Measurements from ENCODE around the gene ADH1B.
"Not testable (repeated sequence)": the region's sequence is repeated elsewhere in the genome, so short reads cannot be mapped to it uniquely, and the experiment has no call there.

ADH1B gene

DNA sequence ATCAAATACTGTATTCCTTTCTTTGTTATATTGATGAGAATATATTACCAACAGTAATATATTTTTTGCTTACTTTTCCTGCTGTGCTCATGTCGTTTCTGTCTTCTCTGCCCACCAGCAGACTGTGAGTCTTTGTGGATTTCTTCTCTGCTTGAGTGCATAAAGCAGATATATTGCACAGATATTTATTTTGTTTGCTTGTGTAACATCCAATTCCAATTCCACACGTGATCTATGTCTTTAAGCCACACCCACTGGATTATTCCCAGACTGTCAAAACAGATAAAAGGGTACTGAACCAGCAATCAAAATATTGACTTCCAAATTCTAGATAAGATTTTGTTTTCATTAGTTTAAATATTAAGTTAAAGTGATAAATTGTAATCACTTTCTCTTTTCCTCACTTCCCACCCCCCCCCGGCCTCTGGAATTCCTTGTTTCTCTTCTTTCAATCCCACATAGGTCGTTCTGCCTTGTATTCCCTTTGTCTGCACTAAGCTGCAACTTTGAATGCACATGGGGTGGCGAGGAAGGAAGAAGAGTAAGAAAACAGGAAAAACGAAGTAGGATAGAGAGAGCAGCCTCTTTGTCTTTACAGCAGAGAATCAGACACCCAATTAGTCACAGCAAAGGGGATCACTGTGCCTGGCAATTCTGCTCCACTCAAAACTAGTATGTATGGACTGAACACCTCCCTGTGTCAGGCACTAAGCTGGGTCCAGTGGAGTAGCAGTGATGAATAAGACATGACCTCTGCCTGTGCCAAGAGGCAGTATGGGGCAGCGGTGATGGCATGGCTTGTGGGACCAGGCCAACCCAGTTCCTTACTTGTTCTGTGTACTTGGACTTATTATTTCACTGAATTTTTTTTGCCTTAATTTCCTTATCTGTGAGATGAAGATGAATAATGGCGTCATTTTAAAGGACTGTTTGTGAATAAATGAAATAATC is at the start of gene ADH1B:
TSS of gene ADH1B (minus strand) at position 161 of the 951 bp plus-strand sequence. CDS start at position 91, 70 bp downstream.
- FAIRE-seq = no peak

DNA sequence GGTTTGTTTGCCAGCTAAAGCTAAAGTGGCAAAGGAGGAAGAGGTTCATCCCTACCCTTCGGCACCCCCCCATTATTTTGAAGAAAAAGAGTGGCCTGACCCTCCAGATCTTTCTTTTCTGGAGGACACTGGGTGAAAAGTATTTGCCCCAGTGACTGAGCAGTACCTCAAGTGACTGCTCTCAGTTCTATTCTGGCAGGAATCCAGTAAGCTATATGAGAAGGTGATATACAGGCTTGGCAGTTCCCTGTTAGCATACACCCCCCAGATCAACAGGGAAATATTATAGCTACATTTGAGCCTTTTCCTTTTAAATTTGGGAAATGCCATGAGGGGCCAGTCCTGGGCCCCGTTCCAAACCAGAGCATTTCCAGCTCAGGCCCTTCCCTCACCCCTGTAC is 46.6 kb upstream of the ADH1B start:
- FAIRE-seq = not testable (repeated sequence)

DNA sequence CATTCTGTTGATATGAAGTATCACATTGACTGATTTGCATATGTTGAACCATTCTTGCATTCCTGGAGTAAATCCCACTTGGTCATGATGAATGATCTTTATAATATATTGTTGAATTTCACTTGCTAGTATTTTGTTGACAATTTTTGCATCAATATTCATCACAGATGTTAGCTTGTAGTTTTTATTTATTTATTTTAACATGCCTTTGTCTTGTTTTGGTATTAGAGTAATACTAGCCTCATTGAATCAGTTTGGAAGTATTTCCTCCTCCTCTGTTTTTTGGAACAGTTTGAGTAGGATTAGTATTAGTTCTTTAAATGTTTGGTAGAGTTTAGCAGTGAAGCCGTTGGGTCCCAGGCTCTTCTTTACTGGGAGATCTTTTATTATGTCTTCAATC is 45.3 kb upstream of the ADH1B start:
- no peak for FAIRE-seq

DNA sequence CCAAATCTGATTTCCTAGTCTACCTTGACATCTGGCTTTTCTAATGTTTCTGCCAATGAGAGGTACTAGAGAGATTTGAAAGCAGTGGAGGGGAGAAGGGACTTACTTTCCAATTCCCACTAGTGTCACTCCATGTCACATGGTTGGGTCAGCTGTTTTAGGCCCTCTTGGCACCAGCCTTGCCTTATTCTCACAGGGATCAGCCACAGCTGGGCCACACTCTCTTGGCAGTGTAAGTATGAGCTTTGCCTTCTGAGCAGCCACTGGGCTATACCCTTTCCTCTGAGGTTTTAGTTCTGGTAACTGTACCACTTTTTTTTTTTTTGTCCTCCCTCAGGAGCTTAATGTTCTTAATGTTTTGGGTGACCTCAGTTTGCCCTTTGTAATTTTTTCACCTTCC is 41.6 kb upstream of the ADH1B start:
- FAIRE-seq = no peak

DNA sequence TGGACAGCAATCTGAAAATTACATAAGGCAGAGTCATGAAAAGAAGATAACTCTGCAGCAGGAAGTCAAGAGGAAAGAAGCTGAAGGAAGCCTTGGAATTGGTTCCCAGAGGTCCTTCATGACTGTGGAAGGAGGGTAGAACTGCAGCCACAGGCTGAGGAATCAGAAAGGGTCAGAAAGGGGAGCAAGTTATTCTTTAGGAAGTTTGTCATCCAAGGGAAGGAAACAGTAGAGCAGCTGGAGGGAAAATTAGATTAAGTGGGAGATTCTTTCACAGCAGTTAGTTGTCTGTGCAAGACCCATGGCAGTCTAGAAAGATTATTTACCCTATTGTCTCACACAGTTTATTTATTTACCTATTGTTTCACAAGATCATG is 40.7 kb upstream of the ADH1B start:
- FAIRE-seq = no peak

DNA sequence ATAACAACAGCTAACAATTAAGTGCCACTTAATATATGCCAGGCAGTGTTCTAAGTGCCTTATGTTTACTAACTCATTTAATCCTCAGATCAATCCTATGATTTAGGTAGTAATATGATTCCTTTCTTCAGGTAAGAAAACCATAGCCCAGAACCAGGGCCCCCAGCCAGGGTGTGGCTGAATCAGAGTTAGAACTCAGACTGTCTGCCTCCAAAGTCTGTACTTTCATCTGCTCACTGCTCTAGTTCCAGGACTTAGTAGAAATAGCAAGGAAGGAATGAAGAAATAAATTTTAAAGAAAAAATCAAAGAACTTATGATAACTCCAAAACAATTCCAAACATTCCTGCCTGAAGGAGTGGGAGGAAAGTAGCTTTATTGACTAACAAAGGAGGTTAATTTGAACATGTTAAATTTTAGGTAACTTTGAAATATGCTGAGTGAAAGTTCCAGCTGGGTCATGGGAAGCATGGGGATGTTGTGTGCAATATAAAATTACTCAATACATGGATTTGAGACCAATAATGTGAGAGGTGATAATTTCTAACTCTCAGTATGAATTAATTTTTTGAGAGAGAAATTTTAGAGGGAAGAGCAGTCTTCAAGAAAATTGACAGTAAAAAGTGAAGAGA is 40.2 kb upstream of the ADH1B start:
- FAIRE-seq = no peak

DNA sequence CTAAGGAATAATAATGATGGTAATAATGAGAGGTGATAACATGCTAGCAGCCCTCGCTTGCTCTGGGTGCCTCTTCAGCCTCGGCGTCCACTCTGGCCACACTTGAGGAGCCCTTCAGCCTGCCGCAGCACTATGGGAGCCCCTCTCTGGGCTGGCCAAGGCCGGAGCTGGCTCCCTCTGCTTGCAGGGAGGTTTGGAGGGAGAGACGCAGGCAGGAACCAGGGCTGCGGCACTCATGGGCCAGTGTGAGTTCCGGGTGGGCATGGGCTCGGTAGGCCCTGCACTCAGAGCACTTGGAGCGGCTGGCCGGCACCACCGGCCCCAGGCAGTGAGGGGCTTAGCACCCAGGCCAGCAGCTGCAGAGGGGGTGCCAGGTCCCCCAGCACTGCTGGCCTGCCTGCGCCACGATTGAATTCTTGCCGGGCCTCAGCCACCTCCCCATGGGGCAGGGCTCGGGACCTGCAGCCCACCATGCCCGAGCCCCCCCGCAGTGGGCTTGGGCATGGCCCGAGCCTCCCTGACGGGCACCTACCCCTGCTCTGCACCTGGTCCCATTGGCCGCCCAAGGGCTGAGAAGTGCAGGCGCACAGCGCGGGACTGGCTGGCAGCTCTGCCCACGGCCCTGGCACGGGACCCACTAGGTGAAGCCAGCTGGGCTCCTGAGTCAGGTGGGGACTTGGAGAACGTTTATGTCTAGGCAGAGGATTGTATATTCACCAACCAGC is 38.4 kb upstream of the ADH1B start:
- no peak for FAIRE-seq

DNA sequence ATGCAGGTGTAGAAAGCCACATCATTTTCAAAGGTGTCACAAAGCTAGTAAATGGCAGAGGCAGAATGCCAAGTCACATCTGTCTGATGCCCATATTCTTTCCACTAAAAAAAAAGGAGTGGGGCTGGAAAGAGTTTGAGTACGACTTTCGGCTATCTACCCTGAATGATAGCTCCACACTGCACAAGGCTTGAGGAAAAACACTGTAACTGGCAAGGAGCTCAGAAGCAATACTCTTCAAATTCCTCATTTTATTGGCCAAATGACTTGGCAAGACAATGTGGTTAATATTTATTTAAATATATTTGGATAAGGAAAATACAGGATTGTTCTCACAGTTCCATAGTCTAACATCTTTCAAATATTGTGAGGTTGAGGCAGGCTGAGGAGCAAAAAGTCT is 36.7 kb upstream of the ADH1B start:
- FAIRE-seq = no peak

DNA sequence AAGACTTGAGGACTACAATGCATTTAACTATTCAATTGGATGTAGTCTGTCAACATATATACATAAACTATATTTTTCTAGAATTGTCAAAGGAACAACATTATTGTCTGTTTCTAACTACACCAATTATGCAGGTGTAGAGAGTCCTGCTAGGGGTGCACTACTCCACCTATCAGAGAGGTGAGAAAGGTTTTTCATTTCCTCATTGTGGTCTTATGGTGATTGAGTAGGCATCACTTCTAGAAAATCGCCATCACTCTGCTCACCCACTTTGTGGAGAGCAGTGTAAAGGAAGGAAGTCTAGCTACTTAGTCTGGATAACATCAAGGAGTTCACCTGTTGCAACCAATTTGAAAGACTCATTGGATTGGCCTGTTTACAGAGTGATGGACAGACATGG is 35.8 kb upstream of the ADH1B start:
- no peak for FAIRE-seq

DNA sequence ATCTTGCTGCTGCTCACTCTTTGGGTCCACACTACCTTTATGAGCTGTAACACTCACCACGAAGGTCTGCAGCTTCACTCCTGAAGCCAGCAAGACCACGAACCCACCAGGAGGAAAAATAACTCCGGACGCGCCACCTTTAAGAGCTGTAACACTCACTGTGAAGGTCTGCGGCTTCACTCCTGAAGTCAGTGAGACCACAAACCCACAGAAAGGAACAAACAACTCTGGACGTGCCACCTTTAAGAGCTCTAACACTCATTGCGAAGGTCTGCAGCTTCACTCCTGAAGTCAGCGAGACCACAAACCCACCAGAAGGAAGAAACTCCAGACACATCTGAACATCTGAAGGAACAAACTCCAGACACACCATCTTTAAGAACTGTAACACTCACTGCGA is 34.9 kb upstream of the ADH1B start:
- not testable (repeated sequence) for FAIRE-seq

DNA sequence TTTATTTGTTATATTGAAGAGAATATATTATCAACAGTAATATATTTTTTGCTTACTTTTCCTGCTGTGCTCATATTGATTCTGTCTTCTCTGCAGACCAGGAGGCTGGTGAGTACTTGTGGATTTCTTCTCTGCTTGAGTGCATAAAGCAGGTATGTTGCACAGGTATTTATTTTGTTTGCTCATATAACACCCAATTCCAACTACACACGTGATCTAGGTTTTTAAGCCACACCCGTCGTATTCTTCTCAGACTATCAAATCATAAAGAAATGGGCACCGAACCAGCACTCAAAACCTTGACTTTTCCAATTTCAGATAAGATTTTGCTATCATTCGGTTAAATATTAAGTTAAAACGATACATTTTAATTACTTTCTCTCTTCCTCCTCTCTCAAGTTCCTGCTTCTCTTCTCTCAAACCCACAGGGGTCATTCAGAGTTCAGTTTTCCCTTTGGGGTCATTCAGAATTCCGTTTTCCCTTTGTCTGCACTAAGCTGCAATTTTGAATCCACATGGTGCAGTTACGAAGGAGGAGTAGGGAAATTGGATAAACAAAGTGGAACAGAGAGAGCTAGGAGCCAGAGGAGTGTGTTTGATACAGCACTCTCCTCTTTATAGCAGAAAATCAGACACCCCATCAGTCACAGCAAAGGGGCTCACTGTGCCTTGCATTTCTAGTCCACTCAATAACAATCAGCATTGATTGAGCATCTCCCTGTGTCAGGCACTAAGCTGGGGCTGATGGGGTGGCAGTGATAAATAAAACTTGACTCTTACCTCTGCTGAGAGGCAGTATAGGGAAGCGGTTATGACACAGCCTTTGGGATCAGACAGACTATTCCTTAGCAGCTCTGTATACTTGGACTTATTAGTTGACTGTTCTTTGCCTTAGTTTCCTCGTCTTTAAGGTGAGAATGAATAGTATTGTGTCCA is 31.7 kb upstream of the ADH1B start, which contains the start of gene ADH1C:
TSS of gene ADH1C (minus strand) at position 145 of the 936 bp plus-strand sequence. CDS start at position 74, 71 bp downstream.
- FAIRE-seq = no peak

DNA sequence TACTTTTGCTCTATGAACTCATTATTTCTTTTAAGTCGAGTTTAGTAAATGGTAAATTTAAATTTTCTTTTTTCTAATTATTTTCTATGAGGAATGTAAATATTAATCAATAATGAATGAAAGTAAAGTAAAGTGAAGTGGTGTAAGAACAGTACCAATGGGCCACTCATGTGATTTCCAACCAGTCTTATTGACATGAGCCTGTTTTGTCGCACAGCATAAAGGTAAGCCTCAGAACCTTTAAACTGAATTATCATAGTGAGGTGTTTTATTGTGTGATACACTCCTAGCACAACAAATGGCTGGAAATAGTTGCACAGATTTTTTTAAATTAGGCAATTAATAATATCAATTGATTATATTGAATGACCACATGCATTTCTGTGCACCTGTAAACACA is 30.3 kb upstream of the ADH1B start:
- no peak for FAIRE-seq

DNA sequence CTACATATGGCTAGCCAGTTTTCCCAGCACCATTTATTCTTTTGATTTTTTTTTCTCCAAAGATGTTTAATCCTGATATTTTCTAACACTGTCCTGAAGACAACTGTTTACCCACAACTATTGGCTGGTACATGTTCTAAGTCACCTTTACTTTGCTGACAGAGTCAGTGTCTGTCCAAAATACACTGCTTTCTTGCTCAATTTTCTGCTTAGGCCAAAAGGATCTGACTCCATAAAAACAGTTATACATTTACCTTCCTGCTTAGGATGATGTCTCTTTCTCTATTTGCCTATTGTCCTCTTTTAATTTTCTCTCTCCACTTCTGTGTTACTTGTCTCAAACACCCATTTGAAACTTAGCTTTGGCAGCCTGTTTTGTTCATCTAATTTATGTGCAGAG is 28.1 kb upstream of the ADH1B start:
- FAIRE-seq = no peak

DNA sequence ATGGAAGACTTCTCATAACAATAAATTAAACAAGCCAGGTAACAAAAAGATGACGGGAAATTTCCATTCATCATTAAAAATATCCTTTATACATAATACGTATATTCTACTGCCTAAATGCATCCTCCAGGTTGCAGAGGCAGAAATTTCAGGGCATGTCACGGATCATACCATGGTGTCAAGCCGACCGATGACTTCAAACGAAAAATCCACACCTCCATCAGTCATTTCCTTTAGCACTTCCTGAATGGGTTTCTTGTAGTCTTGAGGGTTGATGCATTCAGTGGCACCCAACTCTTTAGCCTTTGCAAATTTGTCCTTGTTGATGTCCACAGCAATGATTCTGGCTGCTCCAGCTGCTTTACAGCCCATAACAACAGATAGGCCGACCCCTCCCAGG is 21.4 kb upstream of the ADH1B start:
- FAIRE-seq = not testable (repeated sequence)

DNA sequence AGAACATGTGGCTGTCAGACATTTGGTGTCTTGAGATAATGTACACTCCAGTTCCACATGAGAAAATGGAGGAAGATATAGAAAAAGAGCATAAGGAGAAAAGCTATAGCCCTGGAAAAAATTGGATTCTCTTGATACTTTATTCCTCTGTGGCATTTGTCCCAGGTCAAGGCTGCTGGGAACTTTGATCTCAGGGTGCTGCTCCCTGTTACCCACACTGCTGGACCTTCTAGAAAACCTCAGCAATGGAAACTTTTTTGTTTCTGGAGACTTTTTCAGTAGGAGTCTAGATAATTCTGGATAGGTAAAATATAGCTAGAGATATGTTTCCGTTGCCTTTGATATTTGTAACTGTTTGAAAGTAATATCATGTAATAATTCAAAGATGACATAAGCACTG is 20.2 kb upstream of the ADH1B start:
- no peak for FAIRE-seq

DNA sequence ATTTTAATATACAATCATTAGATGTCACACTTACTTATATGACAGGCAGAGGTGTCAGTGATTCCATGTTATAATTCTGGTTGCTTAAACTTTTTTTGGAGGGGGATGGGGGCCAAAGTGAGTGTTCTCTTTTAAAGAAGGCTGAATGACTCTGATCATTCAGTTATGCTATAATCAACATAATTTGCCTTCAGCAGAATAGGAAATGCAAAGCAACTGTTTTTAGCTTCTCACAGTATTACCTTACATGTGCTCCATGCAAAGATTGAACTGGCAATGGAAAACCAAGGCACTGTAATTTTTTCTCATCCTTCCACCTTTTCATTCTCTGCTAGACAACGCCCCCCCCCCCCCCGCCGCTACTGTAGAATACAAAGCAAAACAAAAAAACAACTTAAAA is 18.0 kb upstream of the ADH1B start:
- FAIRE-seq = no peak

DNA sequence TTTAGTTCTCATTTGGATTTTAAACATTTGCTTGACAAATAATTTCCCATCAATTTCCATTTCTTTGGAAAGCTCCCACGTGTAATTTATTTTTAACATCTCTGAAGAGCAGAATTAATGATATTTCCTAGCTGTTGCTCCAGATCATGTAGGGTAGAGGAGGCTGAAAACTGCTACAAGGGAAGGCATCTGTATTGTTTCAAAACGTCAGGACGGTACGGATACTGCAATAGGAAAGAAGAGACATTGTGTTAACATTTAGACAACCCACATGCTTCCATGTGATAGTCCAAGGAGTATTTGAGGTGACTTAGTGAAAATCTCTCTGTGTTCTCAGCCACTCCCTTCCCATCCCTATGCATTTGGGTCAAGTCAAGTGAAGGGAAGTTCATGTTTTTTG is 15.4 kb upstream of the ADH1B start:
- FAIRE-seq = no peak

DNA sequence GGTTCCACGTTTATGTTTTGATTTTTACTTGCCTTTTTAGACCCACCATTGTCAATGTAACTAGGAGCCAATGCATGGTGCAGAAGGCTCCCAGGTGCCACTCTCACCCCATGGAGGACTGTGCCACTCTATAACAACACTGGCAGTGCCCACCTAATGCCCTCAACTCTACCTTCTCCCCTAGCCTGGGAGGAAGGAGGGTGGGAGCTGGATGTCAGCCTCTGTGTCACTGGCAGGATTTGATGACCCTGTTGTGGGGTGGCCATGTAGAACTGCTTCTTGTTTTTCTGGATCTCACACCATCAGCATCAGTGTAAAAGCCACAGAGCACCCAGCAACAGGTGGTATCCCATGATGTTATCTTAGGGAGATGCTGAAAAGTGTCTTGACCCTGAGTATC is 13.7 kb upstream of the ADH1B start:
- FAIRE-seq = no peak

DNA sequence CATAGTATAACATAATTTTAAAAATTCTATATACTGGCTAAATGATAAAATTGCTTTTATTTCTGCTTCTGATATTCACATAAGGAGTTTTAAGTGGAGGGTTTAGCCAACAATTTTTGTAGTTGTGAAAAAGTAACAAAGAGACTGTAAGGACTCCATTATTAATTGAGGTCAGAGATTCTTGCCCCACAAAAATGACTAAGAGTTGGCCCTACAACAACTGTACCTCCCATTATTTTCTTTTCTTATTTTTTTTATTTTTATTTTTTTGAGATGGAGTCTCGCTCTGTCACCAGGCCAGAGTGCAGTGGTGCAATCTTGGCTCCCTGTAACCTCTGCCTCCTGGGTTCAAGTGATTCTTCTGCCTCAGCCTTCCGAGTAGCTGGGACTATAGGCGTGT is 9.4 kb upstream of the ADH1B start:
- FAIRE-seq = no peak

DNA sequence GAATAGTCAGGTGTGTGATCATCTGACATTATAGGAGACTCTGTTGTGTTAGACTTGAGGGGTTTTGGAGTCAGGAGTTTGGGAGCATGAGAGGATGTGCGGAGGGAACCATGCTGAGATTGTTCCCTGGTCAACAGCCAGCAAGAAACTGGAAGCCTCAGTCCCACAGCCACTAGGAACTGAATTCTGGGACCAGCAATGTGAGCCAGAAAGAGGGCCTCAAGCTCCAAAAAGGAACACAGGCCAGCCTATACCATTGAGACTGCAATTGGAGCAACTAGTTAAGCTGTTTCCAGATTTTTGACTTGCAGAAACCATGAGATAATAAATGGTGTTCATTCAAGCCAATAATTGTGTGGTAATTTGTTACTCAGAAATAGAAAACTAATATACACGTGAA is 8.7 kb upstream of the ADH1B start:
- no peak for FAIRE-seq

DNA sequence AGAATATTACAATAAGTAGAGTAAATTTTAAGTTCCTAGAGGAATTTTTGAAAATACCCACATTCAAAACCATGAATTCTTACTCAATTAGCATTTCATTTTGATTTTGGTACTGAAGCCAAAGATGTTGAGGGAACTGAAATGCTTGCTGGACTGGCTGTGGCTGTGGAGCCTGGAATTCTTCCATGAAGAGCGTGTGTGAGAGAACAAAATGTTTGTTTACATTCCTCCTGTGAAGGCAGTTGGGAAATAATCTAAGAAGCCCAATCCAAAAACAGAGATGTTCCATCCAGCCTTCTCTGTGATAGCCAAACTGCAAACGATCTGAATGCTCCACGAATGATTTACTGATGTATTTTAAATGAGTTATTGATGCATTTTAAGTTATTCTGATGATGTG is 3.8 kb upstream of the ADH1B start:
- FAIRE-seq = no peak

DNA sequence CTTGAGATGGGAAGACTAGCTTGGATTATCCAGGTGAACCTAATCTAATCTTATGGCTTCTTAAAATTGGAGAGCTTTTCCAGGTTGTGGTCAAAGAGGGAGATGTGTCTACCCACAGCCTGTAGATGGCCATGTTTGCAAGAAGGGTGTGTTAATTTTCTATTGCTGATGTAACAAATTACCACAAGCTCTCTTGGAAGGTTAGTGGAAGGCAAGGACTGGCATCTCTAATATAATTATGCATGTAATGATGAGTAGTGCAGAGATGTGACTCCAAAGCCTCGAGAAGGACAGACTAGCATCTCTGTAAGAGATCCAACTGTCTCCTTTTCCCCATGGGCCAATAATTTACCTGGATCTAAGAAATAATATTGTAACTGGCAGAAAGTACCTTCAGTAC is 3.2 kb upstream of the ADH1B start:
- no peak for FAIRE-seq

All from colon (tissue), 2 donors.